KMS-11 (cell line): Measurements from ENCODE around the gene OLIG1.

Experiments
- H2AFZ ChIP-seq: fragments of 200-600 bp; sonication (generic); 2 replicates; pipeline ENCODE4 v1.6.1; 2016; ENCODE audit warnings: antibody characterized with exemption, mixed run types, low read depth
- H3K27ac ChIP-seq: fragments of 200-600 bp; sonication (generic); 2 replicates; pipeline ENCODE4 v1.6.1; 2016; ENCODE audit warnings: mild to moderate bottlenecking, mixed run types
- H3K27me3 ChIP-seq: fragments of 200-600 bp; sonication (generic); 2 replicates; pipeline ENCODE4 v1.6.1; 2017; ENCODE audit warnings: mild to moderate bottlenecking, low read depth, mixed run types, moderate library complexity; ENCODE audit not compliant: insufficient read depth
- H3K36me3 ChIP-seq: fragments of 200-600 bp; sonication (generic); 2 replicates; pipeline ENCODE4 v1.6.1; 2017; ENCODE audit warnings: mild to moderate bottlenecking, mixed run types; ENCODE audit not compliant: insufficient read depth
- H3K4me1 ChIP-seq: fragments of 200-600 bp; sonication (generic); 2 replicates; pipeline ENCODE4 v1.6.1; 2016; ENCODE audit warnings: mild to moderate bottlenecking, low read depth, mixed run types; ENCODE audit not compliant: poor library complexity, severe bottlenecking
- H3K4me2 ChIP-seq: fragments of 200-600 bp; sonication (generic); 2 replicates; pipeline ENCODE4 v1.7.0; 2016; ENCODE audit warnings: mild to moderate bottlenecking, mixed run types
- H3K4me3 ChIP-seq: fragments of 200-600 bp; sonication (generic); IDR thresholded peaks from 2 replicates; pipeline ENCODE4 v1.6.1; 2017; ENCODE audit warnings: low read depth, low read length, mixed read lengths; ENCODE audit not compliant: insufficient read depth
- H3K79me2 ChIP-seq: fragments of 200-600 bp; sonication (generic); 2 replicates; pipeline ENCODE4 v1.6.1; 2016; ENCODE audit warnings: low read depth, mixed run types; ENCODE audit not compliant: insufficient read depth
- H3K9ac ChIP-seq: fragments of 200-600 bp; sonication (generic); 2 replicates; pipeline ENCODE4 v1.6.1; 2016; ENCODE audit warnings: mild to moderate bottlenecking, mixed run types
- H4K20me1 ChIP-seq: fragments of 200-600 bp; sonication (generic); 2 replicates; pipeline ENCODE4 v1.6.1; 2016; ENCODE audit warnings: mild to moderate bottlenecking, mixed run types; ENCODE audit not compliant: insufficient read depth
- CTCF ChIP-seq: fragments of 200-600 bp; sonication (generic); conservative IDR thresholded peaks from 2 replicates; pipeline ENCODE4 v1.6.1; 2017; ENCODE audit warnings: low read depth, mild to moderate bottlenecking, antibody characterized with exemption, low read length, moderate library complexity, mixed read lengths

The OLIG1 gene

GRCh38 chr21:33053951-33054350, 16.0 kb upstream of the OLIG1 start:
- peaks cover 45% of the 10 kb centered on the region for H3K4me1 ChIP-seq
- H3K36me3 ChIP-seq: no peaks in the 10 kb centered on the region
- no peak overlapping the region for H3K9ac ChIP-seq
- H3K27ac ChIP-seq: no peak overlapping the region
- no peak for TF ChIP-seq CTCF
- no peaks in the 10 kb centered on the region for H4K20me1 ChIP-seq
- no peak overlapping the region for H3K4me3 ChIP-seq
- H3K27me3 ChIP-seq: no peaks in the 10 kb centered on the region
- H2AFZ ChIP-seq: no peak overlapping the region
- H3K79me2 ChIP-seq: no peaks in the 10 kb centered on the region
- no peak overlapping the region for H3K4me2 ChIP-seq

GRCh38 chr21:33055991-33056390, 13.9 kb upstream of the OLIG1 start:
- H3K4me1 ChIP-seq: peaks cover 56% of the 10 kb centered on the region
- no peaks in the 10 kb centered on the region for H3K79me2 ChIP-seq
- TF ChIP-seq CTCF: no peak
- H3K36me3 ChIP-seq: no peaks in the 10 kb centered on the region
- no peaks in the 10 kb centered on the region for H4K20me1 ChIP-seq
- no peak overlapping the region for H3K9ac ChIP-seq
- H3K27ac ChIP-seq: no peak overlapping the region
- H3K27me3 ChIP-seq: no peaks in the 10 kb centered on the region
- no peak overlapping the region for H3K4me2 ChIP-seq
- no peak overlapping the region for H3K4me3 ChIP-seq
- no peak overlapping the region for H2AFZ ChIP-seq

GRCh38 chr21:33057385-33057940, 12.5 kb upstream of the OLIG1 start:
- H3K27me3 ChIP-seq: no peaks in the 10 kb centered on the region
- no peaks in the 10 kb centered on the region for H3K79me2 ChIP-seq
- H3K36me3 ChIP-seq: no peaks in the 10 kb centered on the region
- no peak overlapping the region for H3K9ac ChIP-seq
- no peak for TF ChIP-seq CTCF
- H3K27ac ChIP-seq: peak overlapping the region; percentile 73
- H4K20me1 ChIP-seq: no peaks in the 10 kb centered on the region
- 0 out of 2 replicates have a peak overlapping the region, but pooled peaks have one; percentile 45 for H2AFZ ChIP-seq
- peaks cover 62% of the 10 kb centered on the region for H3K4me1 ChIP-seq
- no peak overlapping the region for H3K4me3 ChIP-seq
- H3K4me2 ChIP-seq: peak overlapping the region; percentile 74

- H3K4me3 ChIP-seq: no peak overlapping the region
- no peak overlapping the region; the same call in 1 of the 2 replicates for H3K9ac ChIP-seq
- H3K27me3 ChIP-seq: no peaks in the 10 kb centered on the region
- peak overlapping the region; percentile 74 for H3K4me2 ChIP-seq
- TF ChIP-seq CTCF: no peak
- peak overlapping the region; percentile 45; the same call in 1 of the 2 replicates for H2AFZ ChIP-seq
- H3K79me2 ChIP-seq: no peaks in the 10 kb centered on the region
- H3K36me3 ChIP-seq: no peaks in the 10 kb centered on the region
- H4K20me1 ChIP-seq: no peaks in the 10 kb centered on the region
- H3K27ac ChIP-seq: peak overlapping the region; percentile 73
- H3K4me1 ChIP-seq: peaks cover 73% of the 10 kb centered on the region
Measured at GRCh38 chr21:33058527-33058926, 11.4 kb upstream of the OLIG1 start.
